GM18508 (cell line): ENCODE measurements around the gene ZNF564.
"Not testable (repeated sequence)": the region's sequence is repeated elsewhere in the genome, so short reads cannot be mapped to it uniquely, and the experiment has no call there.

Source experiments
- ATAC-seq: cut with Tn5 transposase; IDR thresholded peaks from one replicate; pipeline ENCODE4 v1.9.1; 2021; ENCODE audit warnings: moderate number of reproducible peaks; ENCODE audit not compliant: insufficient read depth, unreplicated experiment

Gene ZNF564

GRCh38 chr19:12551060-12551832 lies at the start of gene ZNF564:
TSS of gene ZNF564 (minus strand) at chr19:12551482. CDS start at chr19:12551332, 150 bp downstream.
- peak; percentile 93 for ATAC-seq

GRCh38 chr19:12597594-12597993 lies 46.3 kb upstream of the ZNF564 start:
- no peak for ATAC-seq

- no peak for ATAC-seq
Observed at GRCh38 chr19:12596927-12597548, 45.8 kb upstream of the ZNF564 start.

- ATAC-seq: no peak
Observed at GRCh38 chr19:12596485-12596884, 45.2 kb upstream of the ZNF564 start.

- ATAC-seq: no peak
Observed at GRCh38 chr19:12581100-12581499, 29.8 kb upstream of the ZNF564 start.

GRCh38 chr19:12580180-12580694 lies 29.0 kb upstream of the ZNF564 start:
- ATAC-seq: no peak

GRCh38 chr19:12578641-12579040 lies 27.4 kb upstream of the ZNF564 start:
- ATAC-seq: no peak

GRCh38 chr19:12574036-12574435 lies 22.8 kb upstream of the ZNF564 start:
- ATAC-seq: no peak

- no peak for ATAC-seq
Observed at GRCh38 chr19:12567951-12568350, 16.7 kb upstream of the ZNF564 start.

GRCh38 chr19:12566380-12566779 lies 15.1 kb upstream of the ZNF564 start:
- ATAC-seq: not testable (repeated sequence)

- no peak for ATAC-seq
Observed at GRCh38 chr19:12564016-12564664, 12.9 kb upstream of the ZNF564 start.

- no peak for ATAC-seq
Observed at GRCh38 chr19:12555456-12555930, 4.2 kb upstream of the ZNF564 start.

GRCh38 chr19:12546903-12547302 lies 4.4 kb downstream of the ZNF564 start:
- ATAC-seq: no peak

- ATAC-seq: no peak
Observed at GRCh38 chr19:12546068-12546467, 5.2 kb downstream of the ZNF564 start.

GRCh38 chr19:12545267-12545666 lies 6.0 kb downstream of the ZNF564 start:
- no peak for ATAC-seq

GRCh38 chr19:12544401-12544876 lies 6.8 kb downstream of the ZNF564 start:
- ATAC-seq: no peak

GRCh38 chr19:12543855-12544254 lies 7.4 kb downstream of the ZNF564 start:
- ATAC-seq: no peak

- no peak for ATAC-seq
Observed at GRCh38 chr19:12527034-12527836, 24.0 kb downstream of the ZNF564 start.

- ATAC-seq: no peak
Observed at GRCh38 chr19:12526542-12526941, 24.7 kb downstream of the ZNF564 start.

- no peak for ATAC-seq
Observed at GRCh38 chr19:12521996-12522395, 29.3 kb downstream of the ZNF564 start.
